ENCODE data around the gene KREMEN2.

KREMEN2 gene

DNA sequence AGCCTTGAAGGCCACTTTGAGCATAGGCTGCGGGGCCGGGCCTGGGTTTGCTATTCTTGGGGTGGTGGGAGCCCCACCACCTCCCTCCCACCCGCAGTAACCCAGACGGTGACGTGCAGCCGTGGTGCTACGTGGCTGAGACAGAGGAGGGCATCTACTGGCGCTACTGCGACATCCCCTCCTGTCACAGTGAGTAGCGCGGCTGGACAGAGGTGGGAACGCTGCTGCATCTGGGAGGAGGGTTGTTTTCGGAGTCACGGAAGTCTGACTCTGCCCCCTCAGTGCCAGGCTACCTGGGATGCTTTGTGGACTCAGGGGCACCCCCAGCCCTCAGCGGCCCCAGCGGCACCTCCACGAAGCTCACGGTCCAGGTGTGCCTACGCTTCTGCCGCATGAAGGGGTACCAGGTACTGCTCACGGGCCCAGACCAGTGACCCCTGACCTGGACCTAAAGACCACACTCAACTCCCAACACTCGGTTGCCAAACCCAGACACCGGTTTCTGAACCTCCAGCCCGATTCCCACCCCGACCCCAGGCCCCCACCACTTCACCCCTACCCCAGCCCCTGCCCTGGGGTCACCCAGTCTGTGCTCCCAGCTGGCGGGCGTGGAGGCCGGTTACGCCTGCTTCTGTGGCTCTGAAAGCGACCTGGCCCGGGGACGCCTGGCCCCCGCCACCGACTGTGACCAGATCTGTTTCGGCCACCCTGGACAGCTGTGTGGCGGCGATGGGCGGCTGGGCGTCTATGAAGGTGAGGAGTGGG is 2.1 kb downstream of the KREMEN2 start:
- DNase-seq (ENCODE audit: low read depth) = no peak

DNA sequence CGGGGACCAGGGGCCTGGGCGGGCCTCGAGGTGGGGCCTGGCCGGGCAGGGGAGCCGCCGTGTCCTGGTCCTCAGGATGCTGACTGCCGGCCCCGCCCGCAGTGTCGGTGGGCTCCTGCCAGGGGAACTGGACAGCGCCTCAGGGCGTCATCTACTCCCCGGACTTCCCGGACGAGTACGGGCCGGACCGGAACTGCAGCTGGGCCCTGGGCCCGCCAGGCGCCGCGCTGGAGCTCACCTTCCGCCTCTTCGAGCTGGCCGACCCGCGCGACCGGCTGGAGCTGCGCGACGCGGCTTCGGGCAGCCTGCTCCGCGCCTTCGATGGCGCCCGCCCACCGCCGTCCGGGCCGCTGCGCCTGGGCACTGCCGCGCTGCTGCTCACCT is 2.7 kb downstream of the KREMEN2 start:
- no peak for DNase-seq (ENCODE audit: low read depth)

DNA sequence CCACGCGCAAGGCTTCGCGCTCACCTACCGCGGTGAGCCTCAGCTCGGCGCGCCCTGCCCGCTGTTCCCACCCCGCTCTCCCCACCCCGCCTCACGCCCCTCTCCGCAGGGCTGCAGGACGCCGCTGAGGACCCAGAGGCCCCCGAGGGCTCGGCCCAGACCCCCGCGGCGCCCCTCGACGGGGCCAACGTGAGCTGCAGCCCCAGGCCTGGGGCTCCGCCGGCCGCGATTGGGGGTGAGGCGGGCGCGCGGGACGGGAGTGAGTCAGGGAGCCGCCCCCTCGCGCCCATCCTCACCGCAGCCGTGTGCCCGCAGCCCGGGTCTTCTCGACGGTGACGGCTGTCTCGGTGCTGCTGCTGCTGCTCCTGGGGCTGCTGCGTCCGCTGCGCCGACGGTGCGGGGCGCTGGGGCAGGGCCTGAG is 3.1 kb downstream of the KREMEN2 start:
- DNase-seq (ENCODE audit: low read depth) = no peak

DNA sequence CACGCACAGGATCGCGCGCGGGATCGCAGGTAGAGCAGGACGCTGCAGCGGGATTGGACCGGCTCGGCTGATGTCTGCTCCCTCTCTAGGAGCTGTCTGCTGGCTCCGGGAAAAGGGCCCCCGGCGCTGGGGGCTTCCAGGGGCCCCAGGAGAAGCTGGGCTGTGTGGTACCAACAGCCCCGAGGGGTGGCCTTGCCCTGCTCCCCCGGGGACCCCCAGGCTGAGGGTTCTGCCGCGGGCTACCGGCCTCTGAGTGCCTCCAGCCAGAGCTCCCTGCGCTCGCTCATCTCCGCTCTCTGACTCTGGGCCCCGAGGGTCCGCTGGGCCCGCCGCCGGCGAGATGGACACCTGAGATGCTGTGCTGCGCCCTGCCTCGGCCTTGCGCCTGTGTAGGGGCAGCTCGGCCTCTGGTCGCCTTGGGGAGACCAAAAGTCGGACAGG is 3.7 kb downstream of the KREMEN2 start:
- DNase-seq (ENCODE audit: low read depth) = no peak

DNA sequence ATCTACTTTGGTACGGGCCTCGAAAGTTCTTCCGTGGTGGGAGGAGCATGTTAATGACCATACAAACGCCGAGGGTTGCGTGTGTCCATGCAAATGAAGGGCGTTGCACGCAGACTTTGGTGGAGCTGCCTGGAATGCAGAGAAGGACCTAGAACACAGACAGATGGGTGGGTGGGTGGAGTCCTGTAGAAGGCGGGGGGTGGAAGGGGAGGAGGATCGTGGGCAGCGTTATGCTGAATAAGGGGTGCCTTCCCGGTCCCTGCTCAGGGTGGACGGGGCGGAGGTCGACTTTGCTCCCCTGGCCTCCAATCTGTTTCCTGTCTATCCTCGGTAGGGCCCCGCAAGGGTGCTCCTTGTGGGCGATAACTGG is 4.3 kb downstream of the KREMEN2 start:
- no peak for DNase-seq (ENCODE audit: low read depth)

DNA sequence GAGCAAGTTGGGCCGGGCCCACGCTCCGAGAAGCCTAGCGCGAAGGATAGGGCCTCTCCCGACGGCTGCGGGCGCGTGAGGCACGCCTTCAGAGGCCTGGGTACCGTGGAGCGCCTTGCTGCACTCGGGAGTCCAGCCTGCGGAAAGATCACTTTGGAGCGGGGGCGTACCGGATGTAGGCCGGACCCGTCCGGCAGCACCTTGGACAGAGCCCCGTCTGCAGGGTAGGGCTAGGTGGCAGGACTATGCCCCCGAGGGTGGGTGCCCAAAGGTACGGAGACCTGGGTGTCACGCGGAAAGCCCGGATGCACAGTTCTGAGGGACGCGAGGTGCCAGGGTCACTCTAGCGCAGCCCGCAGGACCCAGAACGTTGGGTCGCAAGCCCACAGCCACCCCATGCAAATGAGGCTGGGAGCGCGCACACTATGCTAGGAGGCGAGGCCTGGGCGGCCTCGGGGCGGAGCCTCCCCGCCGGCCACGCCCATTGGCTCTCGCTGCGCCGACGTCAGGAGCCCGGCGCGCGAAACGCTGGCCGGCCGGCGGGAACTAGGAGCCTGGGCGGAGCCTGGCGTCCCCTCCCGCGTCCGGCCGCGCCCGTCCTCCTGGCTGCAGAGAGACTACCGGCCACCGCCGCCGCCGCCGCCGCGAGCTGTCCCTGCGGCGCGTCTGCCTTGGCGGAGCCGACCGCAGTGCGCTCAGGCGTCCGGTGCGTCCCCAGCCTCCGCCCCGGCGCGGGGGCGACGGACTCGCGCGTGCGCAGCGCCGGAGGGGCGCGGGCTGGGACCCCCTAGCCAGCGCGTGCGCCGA is 4.9 kb downstream of the KREMEN2 start, which contains the start of gene PAQR4:
Gene PAQR4, plus strand, starts transcription at position 611 of the 807 bp plus-strand sequence. CDS start 327 bp downstream, outside the sequence.
- peak; percentile 61 for DNase-seq (ENCODE audit: low read depth)

DNA sequence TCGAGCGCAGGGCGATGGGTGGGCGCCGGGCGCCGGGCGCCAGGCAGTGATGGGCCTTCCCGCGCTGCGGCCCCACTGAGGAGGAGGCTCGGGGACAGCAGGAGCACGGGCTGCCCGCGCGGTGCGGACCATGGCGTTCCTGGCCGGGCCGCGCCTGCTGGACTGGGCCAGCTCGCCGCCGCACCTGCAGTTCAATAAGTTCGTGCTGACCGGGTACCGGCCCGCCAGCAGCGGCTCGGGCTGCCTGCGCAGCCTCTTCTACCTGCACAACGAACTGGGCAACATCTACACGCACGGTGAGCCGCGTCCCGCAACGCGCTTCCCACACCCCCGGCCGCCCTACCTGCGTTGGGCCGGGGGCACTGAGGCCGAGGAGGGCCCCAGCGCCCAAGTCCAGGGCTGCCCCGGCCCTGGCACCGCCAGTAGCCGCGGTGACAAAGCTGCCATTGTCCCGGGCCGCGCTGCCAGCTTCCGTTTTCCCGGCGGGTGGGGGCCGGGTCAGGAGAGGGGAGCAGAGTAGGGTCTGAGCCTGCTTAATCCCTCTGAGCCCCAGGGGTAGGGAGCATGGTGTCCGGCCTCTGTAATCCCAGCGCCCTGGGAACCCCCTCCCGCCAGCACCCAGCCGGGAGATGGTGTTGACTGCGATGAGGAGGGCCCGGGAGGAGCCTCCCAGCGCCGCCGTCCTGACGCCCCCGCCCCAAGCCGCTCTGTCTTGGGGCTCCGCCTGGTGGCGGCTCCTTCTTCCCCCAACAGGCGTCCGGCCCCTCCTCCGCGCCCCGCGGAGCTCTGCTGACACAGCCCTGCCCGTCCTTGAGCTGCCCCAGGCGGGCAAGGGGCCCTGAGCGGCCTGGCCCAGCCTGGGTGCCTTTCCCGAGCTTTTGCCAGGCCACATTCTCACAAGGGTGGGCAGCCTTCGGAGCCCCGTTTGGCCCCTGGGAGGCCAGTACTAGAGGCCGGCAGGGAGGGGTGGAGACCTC is 5.8 kb downstream of the KREMEN2 start:
- DNase-seq (ENCODE audit: low read depth) = peak; percentile 51

DNA sequence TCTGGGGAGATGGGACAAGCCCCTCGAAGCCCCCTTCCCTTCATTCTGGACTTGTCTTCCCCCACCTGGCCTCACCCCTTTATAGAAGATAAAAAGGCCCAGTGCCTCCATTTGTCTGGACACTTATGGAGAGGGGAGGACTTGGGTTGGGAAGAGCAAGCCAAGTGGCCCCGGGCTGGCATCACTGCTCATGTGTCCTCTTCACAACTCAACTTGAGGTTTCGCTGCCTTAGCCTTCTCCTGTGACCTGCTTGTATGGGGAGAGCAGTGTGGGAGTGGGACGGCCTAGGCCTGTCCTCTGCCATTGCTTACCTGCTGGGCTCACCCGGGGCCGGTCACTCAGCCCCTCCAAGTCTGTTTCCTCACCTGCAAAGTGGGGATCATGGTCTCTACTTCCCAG is 6.5 kb downstream of the KREMEN2 start:
- no peak for DNase-seq (ENCODE audit: low read depth)

DNA sequence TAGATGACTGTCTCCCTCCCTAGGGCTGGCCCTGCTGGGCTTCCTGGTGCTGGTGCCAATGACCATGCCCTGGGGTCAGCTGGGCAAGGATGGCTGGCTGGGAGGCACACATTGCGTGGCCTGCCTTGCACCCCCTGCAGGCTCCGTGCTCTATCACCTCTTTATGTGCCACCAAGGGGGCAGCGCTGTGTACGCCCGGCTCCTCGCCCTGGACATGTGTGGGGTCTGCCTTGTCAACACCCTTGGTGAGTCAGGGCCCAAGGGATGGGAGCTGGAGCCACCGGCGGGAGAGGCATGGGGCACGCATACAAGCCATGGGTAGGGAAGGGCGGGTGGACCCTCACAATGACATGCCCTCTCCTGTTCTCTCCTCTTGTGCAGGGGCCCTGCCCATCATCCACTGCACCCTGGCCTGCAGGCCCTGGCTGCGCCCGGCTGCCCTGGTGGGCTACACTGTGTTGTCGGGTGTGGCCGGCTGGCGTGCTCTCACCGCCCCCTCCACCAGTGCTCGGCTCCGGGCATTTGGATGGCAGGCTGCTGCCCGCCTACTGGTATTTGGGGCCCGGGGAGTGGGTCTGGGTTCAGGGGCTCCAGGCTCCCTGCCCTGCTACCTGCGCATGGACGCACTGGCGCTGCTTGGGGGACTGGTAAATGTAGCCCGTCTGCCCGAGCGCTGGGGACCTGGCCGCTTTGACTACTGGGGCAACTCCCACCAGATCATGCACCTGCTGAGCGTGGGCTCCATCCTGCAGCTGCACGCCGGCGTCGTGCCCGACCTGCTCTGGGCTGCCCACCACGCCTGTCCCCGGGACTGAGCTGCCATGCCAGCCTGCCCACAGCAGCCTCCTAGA is 7.3 kb downstream of the KREMEN2 start:
- DNase-seq (ENCODE audit: low read depth) = no peak

DNA sequence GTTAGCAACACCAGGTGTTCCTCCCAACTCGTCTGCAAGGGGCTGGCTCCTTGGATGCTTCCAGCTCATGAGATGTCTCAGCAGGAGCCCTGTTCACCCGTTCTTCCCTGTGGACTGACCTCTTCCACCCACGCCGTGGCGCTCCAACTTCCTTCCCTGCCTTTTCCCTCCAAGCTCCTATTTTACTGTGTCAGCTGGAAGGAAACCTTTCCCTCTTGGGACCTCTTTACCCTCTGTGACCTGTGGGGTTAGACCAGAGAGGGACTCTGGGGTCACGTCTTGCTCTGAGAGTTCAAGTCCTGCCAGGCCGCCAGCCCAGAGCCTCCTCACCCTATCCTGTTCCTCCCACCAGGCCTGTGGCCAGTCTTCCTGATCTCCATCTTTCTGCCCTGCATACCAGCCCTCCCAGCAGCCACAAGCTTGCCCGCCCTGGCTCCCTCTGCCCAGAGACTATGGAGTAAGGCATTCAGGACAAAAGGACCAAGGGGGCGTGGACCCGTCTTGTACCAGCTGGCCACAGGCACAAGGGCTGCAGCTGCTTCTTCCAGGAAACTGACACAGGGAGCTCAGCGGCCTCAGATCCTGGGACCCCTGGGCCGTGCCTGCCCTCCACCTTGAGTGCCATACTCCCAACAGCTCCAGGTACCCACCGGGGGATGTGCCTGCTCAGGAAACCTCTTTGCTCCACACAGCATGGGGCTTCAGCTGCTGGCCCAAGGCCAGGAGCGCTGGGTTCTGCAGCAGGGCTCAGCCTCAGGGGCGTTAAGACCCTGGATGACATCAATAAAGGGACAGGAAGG is 8.1 kb downstream of the KREMEN2 start:
- DNase-seq (ENCODE audit: low read depth) = no peak

DNA sequence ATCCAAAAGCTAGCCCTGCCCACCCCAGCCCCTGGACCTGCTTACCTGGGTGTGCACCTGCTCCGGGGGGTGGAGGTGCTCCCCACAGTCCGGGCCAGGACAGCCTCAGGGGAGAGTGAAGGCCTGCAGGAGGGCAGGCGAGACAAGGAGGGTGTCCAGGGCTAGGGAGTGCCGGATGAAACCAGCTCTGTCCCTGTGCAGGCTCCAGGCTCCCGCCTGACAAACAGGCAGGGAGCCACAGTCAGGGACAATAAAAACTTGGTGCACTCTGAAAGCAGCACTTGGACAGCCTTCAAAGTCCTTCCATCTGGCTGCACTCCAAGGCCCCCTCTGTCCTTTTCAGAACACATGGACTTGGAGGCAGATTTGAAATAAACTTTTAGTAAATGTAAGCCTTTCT is 9.0 kb downstream of the KREMEN2 start:
- DNase-seq (ENCODE audit: low read depth) = no peak

DNA sequence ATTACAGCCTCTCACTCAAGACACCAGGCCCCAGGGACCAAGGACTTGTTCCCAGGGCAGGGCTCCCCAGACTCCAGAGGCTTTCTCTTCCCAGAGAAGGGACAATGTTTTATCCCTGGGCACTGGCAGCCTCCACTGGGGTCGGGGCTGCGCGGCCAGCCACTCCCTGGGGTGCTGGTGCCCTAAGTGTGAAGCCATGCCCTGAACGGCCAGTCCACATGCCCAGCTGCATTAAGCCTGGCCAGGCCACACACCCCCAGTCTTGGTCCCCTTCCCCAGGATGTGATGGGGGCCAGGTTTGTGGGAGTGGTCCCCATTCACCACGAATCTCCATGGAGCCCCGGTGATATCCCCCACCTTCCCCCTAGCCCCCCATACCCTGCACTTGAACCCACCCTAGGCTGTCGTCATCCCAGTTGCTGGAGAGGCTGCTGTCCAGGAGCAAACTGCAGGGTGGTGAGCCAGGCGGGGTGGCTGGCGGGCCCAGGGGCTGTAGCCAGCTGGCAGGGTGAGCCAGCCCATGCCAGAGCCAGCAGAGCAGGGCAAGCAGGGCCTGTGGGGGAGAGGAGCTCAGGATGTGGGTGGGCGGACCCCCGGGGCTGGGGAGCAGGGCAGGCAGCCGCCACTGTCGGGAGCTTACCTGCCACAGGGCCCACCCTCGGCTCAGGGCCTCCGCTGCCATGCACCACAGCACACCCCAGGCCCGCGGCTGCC is 9.7 kb downstream of the KREMEN2 start:
- DNase-seq (ENCODE audit: low read depth) = no peak

DNA sequence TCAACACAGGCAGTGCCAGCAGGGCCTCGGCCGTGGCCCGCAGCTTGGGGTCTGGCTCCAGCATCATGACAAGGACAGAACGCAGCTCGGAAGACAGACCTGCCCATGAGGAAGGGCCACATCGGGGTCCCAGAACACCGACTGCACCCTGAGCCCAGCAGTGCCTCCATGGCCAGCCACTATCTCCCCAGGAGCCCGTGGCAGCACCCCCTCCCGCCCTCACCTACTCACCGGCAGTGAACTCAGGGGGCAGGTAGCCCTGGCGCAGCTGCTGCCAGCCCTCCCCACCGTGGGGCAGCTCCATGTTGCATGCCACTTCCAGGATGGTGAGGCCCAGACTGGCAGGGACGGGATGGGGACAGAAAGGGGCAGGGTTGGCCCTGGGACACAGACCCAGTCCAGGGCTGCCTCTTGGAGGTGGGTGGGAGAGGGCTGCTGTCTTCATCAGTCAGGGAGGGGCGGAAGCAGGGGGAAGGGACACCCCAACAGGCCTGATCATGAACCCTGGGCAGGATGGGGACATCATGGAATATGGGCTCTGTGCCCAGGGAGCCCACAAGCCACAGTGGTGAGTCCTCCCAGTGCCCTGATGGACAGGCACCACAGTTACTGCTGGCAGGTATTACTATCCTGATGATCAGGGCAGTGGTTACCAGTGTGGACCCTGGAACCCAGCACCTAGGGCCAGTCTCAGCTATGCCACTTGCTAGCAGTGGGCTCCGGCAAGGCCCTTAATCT is 10.4 kb downstream of the KREMEN2 start:
- DNase-seq (ENCODE audit: low read depth) = no peak

DNA sequence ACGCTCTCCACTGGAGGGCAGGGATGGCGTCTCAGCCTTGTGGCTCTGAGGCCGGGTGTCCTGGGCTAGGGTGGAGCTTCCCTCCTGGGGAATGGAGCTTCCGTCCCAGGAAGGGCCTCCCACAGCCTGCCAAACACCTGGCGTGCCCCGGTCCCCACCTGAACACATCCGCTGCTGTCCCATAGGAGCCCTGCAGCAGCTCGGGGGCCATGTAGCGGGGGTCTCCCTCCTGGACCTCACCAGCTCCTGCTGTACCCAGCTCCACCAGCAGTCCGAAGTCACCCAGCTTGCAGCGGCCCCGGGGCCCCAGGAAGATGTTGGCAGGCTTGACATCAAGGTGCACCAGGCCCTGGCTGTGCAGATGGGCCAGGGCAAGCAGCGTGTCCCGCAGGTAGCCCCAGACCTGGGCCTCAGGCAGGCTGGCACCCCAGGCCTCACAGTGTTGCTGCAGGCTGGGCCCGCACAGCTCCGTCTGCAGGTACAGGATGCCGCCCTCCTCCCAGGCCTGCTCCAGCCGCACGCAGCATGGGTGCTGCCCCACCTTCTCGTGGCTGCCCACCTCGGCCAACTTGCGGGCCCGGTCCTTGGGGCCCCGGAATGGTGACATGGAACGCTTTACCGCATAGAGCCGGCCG is 11.2 kb downstream of the KREMEN2 start:
- DNase-seq (ENCODE audit: low read depth) = no peak

DNA sequence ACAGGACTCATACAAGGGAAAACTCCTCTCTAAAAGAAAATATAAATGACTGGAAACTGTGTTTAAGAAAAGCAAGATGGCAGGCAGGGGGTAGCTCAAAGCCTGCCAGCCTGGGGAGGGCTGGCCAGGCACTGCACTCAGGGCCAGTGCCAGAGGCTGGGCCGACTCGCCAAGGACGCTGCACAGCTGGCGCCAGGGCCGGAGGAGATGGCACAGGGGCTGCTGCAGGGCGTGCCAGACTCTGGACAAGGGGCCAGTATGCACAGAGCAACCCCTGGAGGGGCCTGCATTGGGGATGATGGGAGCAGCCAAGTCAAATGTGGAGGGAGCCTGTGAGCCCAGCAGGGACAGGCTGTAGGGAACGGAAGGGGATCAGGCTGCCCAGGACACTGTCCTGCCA is 12.1 kb downstream of the KREMEN2 start:
- no peak for DNase-seq (ENCODE audit: low read depth)

DNA sequence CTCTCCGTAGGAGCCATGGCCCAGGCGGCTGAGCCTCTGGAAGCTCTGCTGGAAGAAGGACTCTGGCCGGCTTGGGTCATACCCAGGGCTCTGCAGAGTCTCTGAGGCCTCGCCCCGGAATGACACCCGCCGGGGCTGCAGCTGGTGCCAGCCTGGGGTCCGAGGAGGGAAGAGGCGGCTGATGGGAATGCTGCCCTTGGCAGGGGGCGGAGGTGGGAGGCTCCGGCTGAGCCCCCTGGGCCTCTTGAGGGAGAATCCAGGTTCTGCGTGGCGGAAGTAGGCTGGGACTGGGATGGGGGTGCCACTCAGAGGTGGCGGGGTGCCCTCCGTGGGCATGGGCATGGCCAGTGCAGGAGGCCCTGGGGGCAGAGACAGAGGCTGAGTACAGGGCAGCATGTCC is 12.6 kb downstream of the KREMEN2 start:
- DNase-seq (ENCODE audit: low read depth) = no peak

DNA sequence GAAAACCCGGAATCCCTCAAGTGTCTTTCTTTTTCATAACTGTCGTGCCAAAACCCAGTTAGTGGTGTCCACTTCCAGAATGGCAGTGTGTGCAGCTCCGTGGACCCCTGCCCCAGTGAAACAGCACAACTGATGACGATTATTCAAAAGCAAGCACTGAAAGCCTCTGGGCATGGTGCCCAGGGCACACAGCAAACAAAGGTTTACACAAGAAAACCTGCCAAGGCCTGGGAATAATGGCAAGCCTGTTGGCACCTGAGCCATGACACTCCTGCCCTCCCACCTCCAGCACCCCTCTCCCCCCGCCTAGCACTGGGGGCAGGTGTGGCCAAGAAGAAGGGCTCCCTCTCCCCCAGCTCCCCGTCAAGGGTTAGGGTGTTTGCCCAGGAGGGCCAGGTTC is 13.4 kb downstream of the KREMEN2 start:
- DNase-seq (ENCODE audit: low read depth) = no peak

DNA sequence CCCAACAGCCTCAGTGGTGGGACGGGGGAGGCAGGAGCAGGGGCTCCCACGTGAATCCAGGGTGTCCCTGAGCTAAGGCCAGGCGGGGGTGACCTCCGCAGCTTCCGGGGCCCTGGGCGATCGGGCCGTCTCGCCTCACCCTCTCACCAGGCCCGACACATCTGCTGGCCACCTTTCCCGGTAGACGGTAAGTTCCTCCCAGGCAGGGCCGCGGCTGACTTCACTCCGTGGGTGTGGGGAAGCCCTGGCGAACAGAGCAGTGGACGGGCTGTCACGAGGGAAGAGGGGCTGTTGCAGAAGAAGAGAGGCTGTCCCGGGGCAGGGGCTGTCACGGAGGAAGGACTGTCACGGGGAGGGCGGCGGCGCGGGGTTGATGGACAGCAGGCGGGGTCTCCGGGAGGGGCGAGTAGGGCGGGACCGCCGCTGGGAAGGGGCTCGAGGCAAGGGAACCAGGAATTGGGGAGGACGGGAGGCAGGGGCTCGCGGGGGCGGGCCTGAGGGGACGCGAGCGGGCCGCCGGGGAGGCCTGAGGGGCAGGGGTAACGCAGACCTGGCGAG is 15.7 kb downstream of the KREMEN2 start:
- no peak for DNase-seq (ENCODE audit: low read depth)
